Stomach (tissue), 4 donors: ENCODE measurements around the gene EWSR1.

Source experiments
- EP300 ChIP-seq: sonication (generic); formaldehyde crosslinking; IDR thresholded peaks from one replicate; pipeline ENCODE4 v1.6.1; 2017; ENCODE audit warnings: antibody characterized with exemption
- POLR2A ChIP-seq, 4 donors: fragments of 450-650 bp; IDR thresholded peaks; one replicate each; pipeline ENCODE4 v1.6.1; 2016; ENCODE audit warnings: antibody characterized with exemption in 4 of 4, control low read depth in 2 of 4, mild to moderate bottlenecking in 1 of 4, moderate library complexity in 1 of 4
- TF ChIP-seq, protein P1 (sequence below), 7 experiments: fragments of 450-650 bp in 4 of 7; fragments of 200-600 bp in 3 of 7; sonication (generic) in 3 of 7; IDR thresholded peaks; one replicate each; pipeline ENCODE4 v1.5.1; 2016 to 2019; ENCODE audit warnings: antibody characterized with exemption in 7 of 7, control low read depth in 2 of 7, mild to moderate bottlenecking in 1 of 7

DNA sequence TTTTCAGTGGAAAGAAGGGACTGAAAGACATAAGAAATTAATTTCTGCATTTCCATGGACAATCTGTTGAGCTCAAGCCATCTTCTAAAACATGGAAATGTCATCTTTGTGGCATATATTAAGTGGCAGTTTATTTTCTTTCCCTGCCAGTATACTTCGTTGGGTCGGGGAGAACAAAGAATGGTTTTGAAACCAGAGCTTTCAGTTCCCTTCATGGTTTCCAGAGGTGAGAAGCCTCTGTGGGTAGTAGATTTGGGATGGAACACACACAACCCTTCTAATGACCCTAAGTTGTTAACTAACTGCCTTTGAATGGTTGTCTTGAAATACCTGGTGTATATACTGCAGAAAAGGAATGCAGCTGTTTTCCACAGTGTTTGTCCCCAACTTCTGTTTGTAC lies 20.8 kb downstream of the EWSR1 start:
- TF ChIP-seq, protein P1, sequence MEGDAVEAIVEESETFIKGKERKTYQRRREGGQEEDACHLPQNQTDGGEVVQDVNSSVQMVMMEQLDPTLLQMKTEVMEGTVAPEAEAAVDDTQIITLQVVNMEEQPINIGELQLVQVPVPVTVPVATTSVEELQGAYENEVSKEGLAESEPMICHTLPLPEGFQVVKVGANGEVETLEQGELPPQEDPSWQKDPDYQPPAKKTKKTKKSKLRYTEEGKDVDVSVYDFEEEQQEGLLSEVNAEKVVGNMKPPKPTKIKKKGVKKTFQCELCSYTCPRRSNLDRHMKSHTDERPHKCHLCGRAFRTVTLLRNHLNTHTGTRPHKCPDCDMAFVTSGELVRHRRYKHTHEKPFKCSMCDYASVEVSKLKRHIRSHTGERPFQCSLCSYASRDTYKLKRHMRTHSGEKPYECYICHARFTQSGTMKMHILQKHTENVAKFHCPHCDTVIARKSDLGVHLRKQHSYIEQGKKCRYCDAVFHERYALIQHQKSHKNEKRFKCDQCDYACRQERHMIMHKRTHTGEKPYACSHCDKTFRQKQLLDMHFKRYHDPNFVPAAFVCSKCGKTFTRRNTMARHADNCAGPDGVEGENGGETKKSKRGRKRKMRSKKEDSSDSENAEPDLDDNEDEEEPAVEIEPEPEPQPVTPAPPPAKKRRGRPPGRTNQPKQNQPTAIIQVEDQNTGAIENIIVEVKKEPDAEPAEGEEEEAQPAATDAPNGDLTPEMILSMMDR (IDR thresholded peaks at IDR 0.05): no peak
- TF ChIP-seq POLR2A (IDR thresholded peaks at IDR 0.05): no peak
- TF ChIP-seq EP300: no peak
